ENCODE results near the gene SLX1A. TPM values are rescaled to one million over a fixed set of nuclear protein-coding genes. Genes with fewer than 3 reads are reported as not detected.

The SLX1A gene
- total RNA-seq, 120 experiments from 2014 or later: 13.7 to 63.7 (median 29.9) TPM

Other genes with a start within 250 kb of the SLX1A start
- gene TMEM219, start 231.8 kb upstream of the SLX1A start, total RNA-seq: 100 to 1,000 TPM in 56 of 120 experiments, 10 to 100 TPM in 64; 63.3 to 177 (median 99.3) TPM
- gene TAOK2, start 220.0 kb upstream of the SLX1A start, total RNA-seq: 10 to 100 TPM; 58.7 to 87.3 (median 69.6) TPM
- gene HIRIP3, start 198.3 kb upstream of the SLX1A start, total RNA-seq: 10 to 100 TPM; 15.7 to 35.8 (median 22.7) TPM
- 10 to 100 TPM; 38.6 to 73.9 (median 52.6) TPM for gene INO80E, start 197.6 kb upstream of the SLX1A start, total RNA-seq
- 100 to 1,000 TPM in 46 of 120 experiments, 10 to 100 TPM in 74; 29.5 to 138 (median 93.2) TPM for gene DOC2A, start 182.8 kb upstream of the SLX1A start, total RNA-seq
- gene C16orf92, start 170.7 kb upstream of the SLX1A start, total RNA-seq: not detected
- gene TLCD3B, start 162.6 kb upstream of the SLX1A start, total RNA-seq: 10 to 100 TPM; 11.7 to 72.6 (median 42.0) TPM
- gene ALDOA, start 128.1 kb upstream of the SLX1A start, total RNA-seq: 1,000 to 10,000 TPM in 119 of 120 experiments, 100 to 1,000 TPM in 1; 996 to 2,428 (median 1,936) TPM
- 10 to 100 TPM; 23.6 to 41.9 (median 31.5) TPM for gene PPP4C, start 117.9 kb upstream of the SLX1A start, total RNA-seq
- gene TBX6, start 102.0 kb upstream of the SLX1A start, total RNA-seq: 1 to 10 TPM in 113 of 120 experiments, under 1 TPM in 7; 0.38 to 5.7 (median 2.2) TPM
- 100 to 1,000 TPM; 149 to 346 (median 234) TPM for gene YPEL3, start 97.7 kb upstream of the SLX1A start, total RNA-seq
- 10 to 100 TPM in 23 of 120 experiments, 1 to 10 TPM in 97; 1.6 to 23.5 (median 6.4) TPM for gene GDPD3, start 80.3 kb upstream of the SLX1A start, total RNA-seq
- 100 to 1,000 TPM; 144 to 353 (median 233) TPM for gene MAPK3, start 70.7 kb upstream of the SLX1A start, total RNA-seq
- 100 to 1,000 TPM in 1 of 120 experiments, 10 to 100 TPM in 119; 34.2 to 114 (median 60.7) TPM for gene CORO1A, start 10.3 kb upstream of the SLX1A start, total RNA-seq
- 10 to 100 TPM; 29.1 to 89.3 (median 49.3) TPM for gene BOLA2B, start 209 bp upstream of the SLX1A start, total RNA-seq
- gene SULT1A3, start 5.4 kb downstream of the SLX1A start, total RNA-seq: 10 to 100 TPM in 118 of 120 experiments, 1 to 10 TPM in 2; 8.6 to 49.6 (median 23.0) TPM
- gene NPIPB13, start 54.6 kb downstream of the SLX1A start, total RNA-seq: 10 to 100 TPM; 10.4 to 74.1 (median 38.0) TPM
- 10 to 100 TPM; 45.0 to 76.5 (median 59.2) TPM for gene CD2BP2, start 161.4 kb downstream of the SLX1A start, total RNA-seq
- 10 to 100 TPM; 50.3 to 87.6 (median 67.1) TPM for gene TBC1D10B, start 176.6 kb downstream of the SLX1A start, total RNA-seq
- gene MYL11, start 180.9 kb downstream of the SLX1A start, total RNA-seq: 1 to 10 TPM in 12 of 120 experiments, under 1 TPM in 1, not detected in 107; 0.95 to 3.8 (median 2.0) TPM
- gene SEPTIN1, start 188.7 kb downstream of the SLX1A start, total RNA-seq: 1 to 10 TPM; 1.6 to 8.3 (median 4.0) TPM
- 10 to 100 TPM; 10.1 to 24.9 (median 16.6) TPM for gene ZNF48, start 201.5 kb downstream of the SLX1A start, total RNA-seq
- gene ZNF771, start 213.7 kb downstream of the SLX1A start, total RNA-seq: 10 to 100 TPM; 15.2 to 48.7 (median 27.1) TPM
- 10 to 100 TPM; 10.5 to 35.8 (median 21.2) TPM for gene DCTPP1, start 236.2 kb downstream of the SLX1A start, total RNA-seq